DOHH2 (cell line): ENCODE data around the gene CSE1L.
"Not testable (repeated sequence)": the region's sequence is repeated elsewhere in the genome, so short reads cannot be mapped to it uniquely, and the experiment has no call there.

ENCODE experiments used
- CTCF ChIP-seq: fragments of 200-600 bp; sonication (generic); IDR thresholded peaks from one replicate; pipeline ENCODE4 v1.5.1; 2014; ENCODE audit warnings: antibody characterized with exemption, mild to moderate bottlenecking, low read depth, low read length; ENCODE audit not compliant: poor library complexity, severe bottlenecking
- EZH2phosphoT487 ChIP-seq: fragments of 200-600 bp; sonication (generic); IDR thresholded peaks from 2 replicates; pipeline ENCODE4 v1.6.1; 2017; ENCODE audit warnings: borderline replicate concordance, mild to moderate bottlenecking, antibody characterized with exemption, low read length, moderate library complexity, mixed read lengths

GRCh38 chr20:49104979-49105547 is 59.0 kb downstream of the CSE1L start:
- TF ChIP-seq CTCF, EZH2phosphoT487: not testable (repeated sequence)
